ENCODE results near the gene PRRX2.

PRRX2 gene

DNA sequence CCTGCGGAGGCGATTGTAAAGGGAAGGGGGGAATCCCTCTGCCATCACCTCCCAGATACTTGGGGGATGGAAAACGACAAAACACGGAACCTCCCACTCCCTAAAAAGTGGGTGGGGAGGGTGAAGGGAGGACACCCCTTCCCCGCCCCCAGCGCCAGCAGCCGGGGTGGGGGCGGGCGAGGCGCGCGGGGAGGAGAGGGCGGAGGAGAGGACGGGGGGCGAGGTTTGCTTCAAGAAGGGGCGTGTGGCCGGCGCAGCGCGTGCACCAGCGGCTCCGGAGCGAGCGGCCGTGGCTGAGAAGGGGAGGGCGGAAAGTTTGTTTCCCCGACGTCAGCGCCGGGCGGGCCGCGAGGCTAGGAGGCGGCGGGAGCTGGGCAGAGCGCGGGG lies at the start of gene PRRX2:
PRRX2 (plus strand) TSS at position 259 of the 387 bp plus-strand sequence. CDS start 221 bp downstream, outside the sequence.
- in situ Hi-C loops (cut with MboI; ENCODE audit: low sequenced_read_pairs): no loop called here

- in situ Hi-C loops (cut with MboI; ENCODE audit: low sequenced_read_pairs): loop anchor here (25.0 kb wide), 1 partner anchor 480 kb away; no protein-coding TSS in a partner anchor
These were observed 48.3 kb upstream of the PRRX2 start for GRCh38 chr9:129617167-129617566.

DNA sequence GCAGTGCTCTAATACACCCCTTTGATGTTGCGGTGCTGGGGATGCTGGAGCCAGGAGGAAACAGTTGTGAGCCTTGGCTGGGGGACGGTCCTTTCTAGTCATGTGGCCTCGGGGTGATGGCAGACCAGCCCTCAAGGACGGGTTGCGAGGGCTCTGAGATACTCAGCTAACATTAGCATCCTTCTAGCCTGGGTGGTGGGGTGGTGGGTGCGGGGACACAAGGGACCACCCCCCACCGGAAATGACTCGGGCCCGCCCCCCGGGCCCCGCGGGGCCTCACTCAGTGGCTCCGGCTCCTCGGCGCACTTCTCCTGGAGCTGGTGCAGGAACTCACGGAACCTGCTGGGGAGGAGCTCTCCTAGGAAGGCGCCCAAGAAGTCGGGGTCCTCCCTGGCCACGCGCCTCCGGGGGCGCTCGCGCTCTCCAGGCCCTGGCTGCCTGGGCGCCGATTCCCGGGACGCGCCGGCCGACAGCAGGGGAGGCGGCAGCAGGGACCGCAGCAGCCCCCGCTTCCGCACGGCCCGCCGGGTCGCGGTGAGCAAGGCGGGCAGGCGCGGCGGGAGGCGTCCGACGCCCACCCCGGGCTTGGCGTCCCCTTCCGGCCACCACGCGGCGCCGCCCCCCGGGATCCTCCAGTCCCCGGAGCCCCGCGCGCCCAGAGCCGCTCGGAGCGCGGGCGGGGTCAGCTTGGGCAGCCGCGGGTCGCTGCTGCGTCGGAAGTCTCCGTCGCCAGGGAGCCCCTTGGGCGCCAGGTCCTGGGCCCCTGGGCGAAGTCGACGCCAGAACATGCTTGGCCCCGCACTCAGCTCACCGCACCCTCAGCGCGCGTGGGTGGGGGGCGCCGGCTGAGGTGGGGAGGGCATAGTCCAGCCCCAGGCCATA lies 45.4 kb upstream of the PRRX2 start:
- in situ Hi-C loops (cut with MboI; ENCODE audit: low sequenced_read_pairs): loop anchor here (25.0 kb wide), 1 partner anchor 483 kb away; no protein-coding TSS in a partner anchor

DNA sequence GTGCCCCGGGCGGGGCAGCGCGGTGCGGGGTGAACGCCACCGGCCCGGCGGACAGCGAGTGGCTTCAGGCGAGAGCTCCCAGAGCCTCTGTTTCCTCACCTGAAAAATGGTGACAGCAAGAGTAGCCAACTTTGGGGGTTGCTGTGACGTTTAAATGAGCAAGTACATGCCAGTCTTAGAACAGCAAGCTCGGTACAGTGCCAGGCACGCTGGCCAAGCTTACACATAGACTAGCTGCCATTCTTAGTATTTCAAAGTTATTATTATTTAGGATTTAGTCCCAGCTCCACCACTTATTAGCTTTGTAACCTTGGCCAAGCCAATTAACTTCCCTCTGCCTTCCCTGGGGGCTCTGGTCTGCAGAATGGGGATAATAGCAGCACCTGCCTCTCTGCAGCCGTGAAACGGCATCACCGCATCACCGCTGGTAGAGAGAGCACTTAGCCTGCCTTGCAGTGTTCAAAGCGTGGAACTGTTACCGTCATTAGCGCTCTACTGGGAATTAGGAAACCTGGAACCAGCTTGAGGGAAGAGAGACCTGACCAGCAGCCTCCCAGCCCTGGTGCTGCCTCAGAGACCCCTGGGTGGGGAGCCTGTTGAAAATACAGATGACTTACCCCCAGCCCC lies 44.7 kb upstream of the PRRX2 start, which contains the start of gene C9orf50:
C9orf50 (minus strand) TSS at position 433 of the 627 bp plus-strand sequence. CDS start 527 bp downstream, outside the sequence.
- in situ Hi-C loops (cut with MboI; ENCODE audit: low sequenced_read_pairs): loop anchor here (25.0 kb wide), 1 partner anchor 483 kb away; no protein-coding TSS in a partner anchor

DNA sequence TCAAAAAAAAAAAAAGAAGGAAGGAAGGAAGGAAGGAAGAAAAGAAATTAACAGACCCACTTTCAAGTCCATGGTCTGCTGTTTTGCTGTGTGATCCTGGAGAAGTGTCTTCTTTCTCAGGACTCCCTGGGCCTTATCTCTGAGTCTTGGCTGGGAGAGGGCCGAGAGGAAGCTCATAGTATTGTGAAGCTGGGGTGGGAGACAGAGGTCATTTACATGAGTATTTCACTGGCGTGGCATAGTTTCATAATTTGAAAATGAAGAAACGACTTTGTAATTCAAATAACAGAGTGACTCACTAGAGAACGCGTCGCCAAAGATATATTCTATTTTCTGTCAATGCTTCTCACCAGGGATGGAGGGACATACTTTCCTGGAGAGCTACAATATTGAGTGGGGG lies 42.1 kb upstream of the PRRX2 start:
- in situ Hi-C loops (cut with MboI; ENCODE audit: low sequenced_read_pairs): loop anchor here (25.0 kb wide), 1 partner anchor 486 kb away; no protein-coding TSS in a partner anchor

DNA sequence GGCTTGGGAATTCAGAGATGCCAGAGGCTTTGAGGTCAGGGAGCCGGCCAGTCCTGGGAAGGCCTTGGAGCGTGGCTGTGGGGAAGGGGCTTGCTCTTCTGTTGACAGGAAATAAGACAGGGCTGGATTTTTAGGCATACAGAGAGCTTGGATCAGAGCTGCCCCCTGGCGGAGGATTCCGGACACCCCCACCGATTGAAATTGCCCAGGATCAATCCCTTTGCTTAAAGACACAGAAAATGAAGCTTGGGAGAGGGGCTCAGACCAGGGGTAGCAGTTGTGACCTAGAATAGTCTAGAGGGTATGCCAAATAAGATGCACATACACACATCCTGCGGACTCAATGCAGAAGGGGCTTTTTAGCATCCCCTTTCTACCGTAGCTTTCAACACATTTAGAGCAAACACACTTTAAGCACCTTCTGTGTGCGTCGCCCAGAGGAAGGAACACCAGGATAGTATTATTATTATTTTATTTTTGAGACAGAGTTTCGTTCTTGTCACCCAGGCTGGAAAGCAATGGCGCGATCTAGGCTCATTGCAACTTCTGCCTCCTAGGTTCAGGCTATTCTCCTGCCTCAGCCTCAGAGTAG lies 41.2 kb upstream of the PRRX2 start:
- in situ Hi-C loops (cut with MboI; ENCODE audit: low sequenced_read_pairs): loop anchor here (25.0 kb wide), 1 partner anchor 487 kb away; no protein-coding TSS in a partner anchor

- in situ Hi-C loops (cut with MboI; ENCODE audit: low sequenced_read_pairs): loop anchor here (25.0 kb wide), 1 partner anchor 488 kb away; no protein-coding TSS in a partner anchor
These were observed 40.5 kb upstream of the PRRX2 start for GRCh38 chr9:129624947-129625346.

- in situ Hi-C loops (cut with MboI; ENCODE audit: low sequenced_read_pairs): no loop called here
These were observed 39.3 kb upstream of the PRRX2 start, which contains the start of gene NTMT1 for GRCh38 chr9:129626079-129626624. Gene NTMT1 (plus strand): TSS chr9:129626163. CDS start chr9:129632704, 6,541 bp downstream.

- in situ Hi-C loops (cut with MboI; ENCODE audit: low sequenced_read_pairs): no loop called here
These were observed 38.7 kb upstream of the PRRX2 start for GRCh38 chr9:129626625-129627284.

GRCh38 chr9:129627556-129628440 lies 37.6 kb upstream of the PRRX2 start:
- in situ Hi-C loops (cut with MboI; ENCODE audit: low sequenced_read_pairs): no loop called here

GRCh38 chr9:129628709-129629108 lies 36.7 kb upstream of the PRRX2 start:
- in situ Hi-C loops (cut with MboI; ENCODE audit: low sequenced_read_pairs): no loop called here

DNA sequence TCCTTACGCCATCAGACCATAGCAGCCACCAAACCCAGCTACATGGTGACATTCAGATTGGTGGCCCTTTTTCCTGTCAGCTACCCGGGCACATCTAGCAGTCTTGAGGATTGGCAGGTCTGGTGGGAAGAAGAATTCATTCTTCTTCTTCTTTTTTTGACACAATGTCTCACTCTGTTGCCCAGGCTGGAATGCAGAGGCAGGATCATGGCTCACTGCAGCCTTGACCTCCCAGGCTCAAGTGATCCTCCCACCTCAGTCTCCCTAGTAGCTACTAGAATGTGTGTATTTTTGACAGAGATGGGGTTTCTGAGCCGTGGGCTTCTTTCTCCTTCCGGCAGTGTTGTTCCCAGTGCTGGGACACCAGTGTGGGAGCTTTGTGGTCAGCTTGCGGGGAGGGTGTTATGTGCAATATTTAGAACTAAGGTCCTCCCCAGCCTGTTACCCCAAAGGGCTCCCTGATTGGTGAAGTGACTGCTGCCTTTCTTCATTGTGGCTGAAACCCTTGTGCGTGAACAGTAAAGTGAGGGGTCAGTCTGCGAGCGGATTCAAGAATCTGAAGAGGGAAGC lies 36.1 kb upstream of the PRRX2 start:
- in situ Hi-C loops (cut with MboI; ENCODE audit: low sequenced_read_pairs): no loop called here

GRCh38 chr9:129630967-129631673 lies 34.3 kb upstream of the PRRX2 start:
- in situ Hi-C loops (cut with MboI; ENCODE audit: low sequenced_read_pairs): no loop called here

- in situ Hi-C loops (cut with MboI; ENCODE audit: low sequenced_read_pairs): no loop called here
These were observed 33.7 kb upstream of the PRRX2 start for GRCh38 chr9:129631674-129632129.

DNA sequence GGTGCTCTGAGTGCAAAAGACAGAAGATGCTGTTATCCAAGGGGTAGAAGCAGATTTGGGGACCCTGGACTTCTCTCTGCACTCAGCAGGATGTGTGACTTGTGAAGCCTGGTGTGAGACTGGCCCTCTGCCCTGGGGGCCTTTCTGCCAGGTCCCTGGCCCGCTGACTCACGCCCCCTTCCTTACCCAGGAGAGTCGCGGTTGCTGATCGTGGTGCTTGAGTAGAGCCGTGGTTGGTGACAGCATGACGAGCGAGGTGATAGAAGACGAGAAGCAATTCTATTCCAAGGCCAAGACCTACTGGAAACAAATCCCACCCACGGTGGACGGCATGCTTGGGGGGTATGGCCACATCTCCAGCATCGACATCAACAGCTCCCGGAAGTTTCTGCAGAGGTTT lies 33.0 kb upstream of the PRRX2 start:
- in situ Hi-C loops (cut with MboI; ENCODE audit: low sequenced_read_pairs): no loop called here

- in situ Hi-C loops (cut with MboI; ENCODE audit: low sequenced_read_pairs): no loop called here
These were observed 32.2 kb upstream of the PRRX2 start for GRCh38 chr9:129633207-129633606.

- in situ Hi-C loops (cut with MboI; ENCODE audit: low sequenced_read_pairs): no loop called here
These were observed 31.6 kb upstream of the PRRX2 start for GRCh38 chr9:129633848-129634247.

Measured in hTERT RPE-1 (cell line).